Lower leg skin (tissue), 4 donors: Measurements from ENCODE around the gene DRGX. TPM values are rescaled to one million over a fixed set of nuclear protein-coding genes. Genes with fewer than 3 reads are reported as not detected.

Experiments used
- DNase-seq, 2 donors: peaks; one replicate each; pipeline ENCODE4 v3.0.0-alpha.2; 2019; ENCODE audit warnings: low spot score in 2 of 2
- H3K4me3 ChIP-seq: fragments of 200-600 bp; sonication (generic); 2 replicates; pipeline ENCODE4 v1.5.1; 2017; ENCODE audit warnings: mild to moderate bottlenecking, low read depth; ENCODE audit not compliant: poor library complexity, severe bottlenecking
- CTCF ChIP-seq, 3 donors: fragments of 450-650 bp; IDR thresholded peaks; one replicate each; pipeline ENCODE4 v1.5.1; 2016; ENCODE audit warnings: antibody characterized with exemption in 3 of 3, mild to moderate bottlenecking in 3 of 3, moderate library complexity in 2 of 3
- POLR2A ChIP-seq, 2 donors: fragments of 450-650 bp; IDR thresholded peaks; one replicate each; pipeline ENCODE4 v1.6.1; 2016 to 2017; ENCODE audit warnings: antibody characterized with exemption in 2 of 2, mild to moderate bottlenecking in 1 of 2, moderate library complexity in 1 of 2
- WGBS, 2 donors: methylation state at CpG; one replicate each; pipeline ENCODE4 v1.1.5; 2018; 5-methylcytosine and 5-hydroxymethylcytosine counted together
- intact Hi-C: fragments of 100-400 bp; cut with DNase I; formaldehyde crosslinking; loops from one replicate; pipeline ENCODE4 v1.15.0; 2023; ENCODE audit warnings: low total_unique reads
- total RNA-seq, 4 donors: library from RNA; depleted of rRNA; stranded (reverse); fragments of >200 nt; gene quantifications; one replicate each; pipeline ENCODE4 v1.1.0, GENCODE V29; 2016

DRGX gene
- total RNA-seq, 4 donors from 2014 or later, result not detected

GRCh38 chr10:49332333-49332732 lies 63.6 kb downstream of the DRGX start:
- no peak for TF ChIP-seq CTCF (IDR thresholded peaks at IDR 0.05)
- no peak for TF ChIP-seq POLR2A (IDR thresholded peaks at IDR 0.05)
- intact Hi-C loops, result no loop called here
- WGBS, 2 donors, result 61 to 68% methylated on average over 4 of the region's 4 CpGs
- DNase-seq, result peak in 1 of 2 donors; percentile 14
- H3K4me3 ChIP-seq, result no peak overlapping the region

GRCh38 chr10:49331431-49331830 lies 64.5 kb downstream of the DRGX start:
- DNase-seq, result peak in 1 of 2 donors; percentile 32
- intact Hi-C loops, result no loop called here
- WGBS, 2 donors, result 58 to 60% methylated on average over 3 of the region's 3 CpGs
- no peak overlapping the region for H3K4me3 ChIP-seq
- no peak for TF ChIP-seq POLR2A (IDR thresholded peaks at IDR 0.05)
- no peak for TF ChIP-seq CTCF (IDR thresholded peaks at IDR 0.05)

DNA sequence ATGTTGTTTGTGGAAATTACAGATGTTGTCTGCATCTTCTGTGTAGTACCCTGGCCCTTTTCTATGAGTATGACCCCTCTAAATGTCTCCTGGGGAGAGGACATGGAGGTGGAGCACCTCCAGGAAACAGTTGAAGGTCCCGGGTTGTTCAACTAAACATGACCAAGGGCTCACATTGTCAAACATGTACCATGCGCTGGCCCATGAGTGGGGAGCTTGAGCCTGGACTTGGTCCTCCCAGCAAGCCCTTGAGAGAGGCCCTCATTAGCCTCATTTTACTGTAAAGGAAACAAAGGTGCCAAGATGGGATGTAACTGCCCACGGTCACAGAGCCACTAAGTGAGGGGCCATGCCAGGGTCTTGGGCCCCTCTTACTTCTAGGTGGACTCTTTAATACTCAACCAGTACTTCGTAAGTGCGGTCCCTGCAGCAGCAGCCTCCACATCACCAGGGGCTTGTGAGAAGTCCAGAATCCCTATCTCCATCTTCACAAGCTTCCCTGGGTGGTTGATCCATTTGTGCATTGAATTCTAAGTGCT lies 65.7 kb downstream of the DRGX start:
- DNase-seq, result peak in 1 of 2 donors; percentile 49
- 87 to 90% methylated on average over 5 of the region's 5 CpGs for WGBS, 2 donors
- intact Hi-C loops, result no loop called here
- TF ChIP-seq CTCF (IDR thresholded peaks at IDR 0.05) (no peak), POLR2A (IDR thresholded peaks at IDR 0.05) (no peak)
- no peak overlapping the region for H3K4me3 ChIP-seq

DNA sequence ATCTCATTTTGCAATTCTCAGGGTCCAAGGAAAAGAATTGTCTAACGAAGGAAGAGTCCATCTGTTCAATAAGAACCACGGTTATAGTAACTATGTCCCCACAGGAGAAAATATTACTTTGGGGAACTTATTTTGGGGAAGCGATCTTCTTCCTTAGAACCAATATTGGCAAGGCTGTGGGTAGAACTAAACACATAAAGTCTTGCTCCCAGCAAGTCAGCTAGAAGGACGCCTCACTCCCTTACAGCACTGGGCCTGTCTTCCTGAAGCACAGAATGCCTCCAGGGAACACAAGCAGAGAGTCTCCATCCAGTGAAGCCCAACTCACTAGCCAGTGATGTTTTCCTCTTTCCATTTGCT lies 66.8 kb downstream of the DRGX start:
- TF ChIP-seq CTCF (IDR thresholded peaks at IDR 0.05) (no peak), POLR2A (IDR thresholded peaks at IDR 0.05) (no peak)
- peak in 1 of 2 donors; percentile 50 for DNase-seq
- WGBS, 2 donors, result 52 to 73% methylated on average over 4 of the region's 4 CpGs
- intact Hi-C loops, result no loop called here
- no peak overlapping the region for H3K4me3 ChIP-seq

DNA sequence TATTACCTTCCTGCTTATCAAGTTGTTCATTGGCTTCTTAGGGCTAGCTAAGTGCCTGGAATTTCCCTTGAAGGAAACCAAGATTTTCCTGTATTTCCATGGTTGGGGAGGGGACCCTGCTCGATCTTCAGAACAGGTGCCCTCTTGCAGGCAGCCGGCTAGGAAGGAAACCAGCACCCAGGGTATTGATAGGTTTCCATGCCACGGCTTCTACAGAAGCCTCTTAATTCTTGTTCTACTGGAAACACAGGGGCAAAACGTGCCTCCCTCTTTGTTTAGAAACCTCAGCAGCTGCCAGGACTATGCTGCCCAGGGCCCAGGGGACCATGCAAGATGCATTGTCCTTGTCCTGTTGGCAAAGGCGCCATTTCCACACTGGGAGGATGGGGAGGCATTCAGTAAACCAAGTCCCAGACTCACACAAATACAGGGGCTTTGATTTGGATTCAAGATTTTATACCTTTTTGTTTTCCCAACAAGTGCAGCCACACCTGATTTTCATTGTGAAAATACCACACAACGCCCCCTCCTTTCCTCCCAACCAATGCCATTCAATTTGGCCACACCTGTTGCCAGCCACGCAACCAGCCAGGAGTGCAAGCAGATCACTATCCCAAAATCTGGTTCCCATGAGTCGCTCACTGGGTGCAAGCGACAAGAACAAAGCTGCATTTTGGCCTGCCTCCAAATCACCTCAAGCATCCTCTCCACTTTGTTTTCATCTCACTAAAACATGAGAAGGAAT lies 67.3 kb downstream of the DRGX start:
- WGBS, 2 donors, result 49 to 55% methylated on average over 9 of the region's 9 CpGs
- intact Hi-C loops, result no loop called here

More for the DNA sequence above, 67.3 kb downstream of the DRGX start:
- DNase-seq, result peak in 1 of 2 donors; percentile 75
- no peak overlapping the region for H3K4me3 ChIP-seq
- TF ChIP-seq POLR2A (IDR thresholded peaks at IDR 0.05), result no peak
- no peak for TF ChIP-seq CTCF (IDR thresholded peaks at IDR 0.05)
